Measurements from ENCODE around the gene MBD2. TPM values are rescaled to one million over a fixed set of nuclear protein-coding genes. Genes with fewer than 3 reads are reported as not detected.

Gene MBD2
- total RNA-seq, 1 experiment from 2014 or later: 53.3 TPM

GRCh38 chr18:54204883-54205282 lies 19.6 kb downstream of the MBD2 start:
- no peak overlapping the region for H3K4me3 ChIP-seq (ENCODE audit: low read depth in 2 of 2, low read length in 2 of 2)
- no peak overlapping the region for H3K27ac ChIP-seq (ENCODE audit: low read length)
- ChIA-PET POLR2A (no interaction called here), CTCF (no interaction called here)
- in situ Hi-C loops (cut with HindIII; ENCODE audit: low pct_unique_long_range_greater_than_20kb, low sequenced_read_pairs) (no loop called here), intact Hi-C loops (cut with micrococcal nuclease; ENCODE audit: unreplicated experiment) (no loop called here)
- no peak for ATAC-seq
- H3K27me3 ChIP-seq (ENCODE audit: control insufficient read depth, insufficient read depth, low read length): no peaks in the 10 kb centered on the region
- BruUV-seq (replicated peaks): no TSS peak
- H3K9me3 ChIP-seq (ENCODE audit: control insufficient read depth, insufficient read depth, low read depth, low read length): no peaks in the 10 kb centered on the region
- no peak for DNase-seq (ENCODE audit: low read depth, low spot score)
- TF ChIP-seq CTCF (IDR thresholded peaks at IDR 0.05): no peak
- TF ChIP-seq POLR2AphosphoS5 (IDR thresholded peaks at IDR 0.05; ENCODE audit: low read depth, low read length): no peak
- no peak for TF ChIP-seq REST (IDR thresholded peaks at IDR 0.05; ENCODE audit: insufficient read depth in 1 of 2, low read depth in 2 of 2, low read length in 1 of 2)
- no peaks in the 10 kb centered on the region for H3K4me1 ChIP-seq (ENCODE audit: control insufficient read depth, insufficient read depth, low read length)
- no peaks in the 10 kb centered on the region for H3K36me3 ChIP-seq (ENCODE audit: control insufficient read depth, insufficient read depth, low read length)

GRCh38 chr18:54203914-54204313 lies 20.6 kb downstream of the MBD2 start:
- Histone ChIP-seq H3K4me3 (ENCODE audit: low read depth in 2 of 2, low read length in 2 of 2) (no peak overlapping the region), H3K9me3 (ENCODE audit: control insufficient read depth, insufficient read depth, low read depth, low read length) (no peaks in the 10 kb centered on the region), H3K27ac (ENCODE audit: low read length) (no peak overlapping the region), H3K36me3 (ENCODE audit: control insufficient read depth, insufficient read depth, low read length) (no peaks in the 10 kb centered on the region), H3K27me3 (ENCODE audit: control insufficient read depth, insufficient read depth, low read length) (no peaks in the 10 kb centered on the region), H3K4me1 (ENCODE audit: control insufficient read depth, insufficient read depth, low read length) (no peaks in the 10 kb centered on the region)
- in situ Hi-C loops (cut with HindIII; ENCODE audit: low pct_unique_long_range_greater_than_20kb, low sequenced_read_pairs) (no loop called here), intact Hi-C loops (cut with micrococcal nuclease; ENCODE audit: unreplicated experiment) (no loop called here)
- TF ChIP-seq TCF7L2 (IDR thresholded peaks at IDR 0.05; ENCODE audit: low read depth, low read length) (no peak), POLR2AphosphoS5 (IDR thresholded peaks at IDR 0.05; ENCODE audit: low read depth, low read length) (no peak), REST (IDR thresholded peaks at IDR 0.05; ENCODE audit: insufficient read depth in 1 of 2, low read depth in 2 of 2, low read length in 1 of 2) (no peak), CTCF (IDR thresholded peaks at IDR 0.05) (no peak), SIN3A (IDR thresholded peaks at IDR 0.05; ENCODE audit: borderline replicate concordance, insufficient read depth, low read depth, low read length) (no peak)
- CTCF ChIA-PET: no interaction called here
- POLR2A ChIA-PET: no interaction called here
- DNase-seq (ENCODE audit: low read depth, low spot score) (no peak), ATAC-seq (no peak)
- no TSS peak for BruUV-seq (replicated peaks)
